ENCODE measurements around the gene RETREG1.

RETREG1 gene

DNA sequence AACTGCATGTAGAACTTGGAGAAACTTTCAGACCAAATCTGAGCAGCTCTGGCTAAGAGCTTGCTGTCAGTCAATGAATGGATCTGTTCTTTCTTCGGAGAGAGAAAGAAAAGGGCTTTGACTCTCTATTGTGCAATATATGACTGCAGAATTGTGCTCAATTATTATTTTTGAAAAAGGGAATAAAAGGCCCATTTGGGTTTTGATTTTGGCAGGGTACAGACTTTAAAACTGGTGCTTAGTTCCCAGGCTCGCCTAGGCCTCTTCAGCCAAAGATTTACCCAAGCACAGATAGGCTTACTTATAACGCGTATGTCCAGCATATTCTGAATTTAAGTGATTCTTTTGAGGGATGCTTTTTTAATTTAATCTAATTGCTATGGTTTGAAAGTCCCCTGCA, 59.3 kb downstream of the RETREG1 start:
- TF ChIP-seq EZH2phosphoT487 (IDR thresholded peaks at IDR 0.05; ENCODE audit: borderline replicate concordance), result no peak
- TF ChIP-seq, protein P1, sequence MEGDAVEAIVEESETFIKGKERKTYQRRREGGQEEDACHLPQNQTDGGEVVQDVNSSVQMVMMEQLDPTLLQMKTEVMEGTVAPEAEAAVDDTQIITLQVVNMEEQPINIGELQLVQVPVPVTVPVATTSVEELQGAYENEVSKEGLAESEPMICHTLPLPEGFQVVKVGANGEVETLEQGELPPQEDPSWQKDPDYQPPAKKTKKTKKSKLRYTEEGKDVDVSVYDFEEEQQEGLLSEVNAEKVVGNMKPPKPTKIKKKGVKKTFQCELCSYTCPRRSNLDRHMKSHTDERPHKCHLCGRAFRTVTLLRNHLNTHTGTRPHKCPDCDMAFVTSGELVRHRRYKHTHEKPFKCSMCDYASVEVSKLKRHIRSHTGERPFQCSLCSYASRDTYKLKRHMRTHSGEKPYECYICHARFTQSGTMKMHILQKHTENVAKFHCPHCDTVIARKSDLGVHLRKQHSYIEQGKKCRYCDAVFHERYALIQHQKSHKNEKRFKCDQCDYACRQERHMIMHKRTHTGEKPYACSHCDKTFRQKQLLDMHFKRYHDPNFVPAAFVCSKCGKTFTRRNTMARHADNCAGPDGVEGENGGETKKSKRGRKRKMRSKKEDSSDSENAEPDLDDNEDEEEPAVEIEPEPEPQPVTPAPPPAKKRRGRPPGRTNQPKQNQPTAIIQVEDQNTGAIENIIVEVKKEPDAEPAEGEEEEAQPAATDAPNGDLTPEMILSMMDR (conservative IDR thresholded peaks at IDR 0.05; ENCODE audit: low read length), result no peak
- Histone ChIP-seq H3K9ac (ENCODE audit: low read depth, low read length, poor library complexity, severe bottlenecking) (no peak overlapping the region), H3K36me3 (ENCODE audit: insufficient read depth, low read length) (no peaks in the 10 kb centered on the region), H3K4me3 (ENCODE audit: low read length, poor library complexity, severe bottlenecking) (no peak overlapping the region), H3K4me1 (ENCODE audit: insufficient read depth, low read length, poor library complexity, severe bottlenecking) (no peaks in the 10 kb centered on the region), H2AFZ (ENCODE audit: low read length) (no peak overlapping the region), H3K4me2 (ENCODE audit: low read depth, low read length, poor library complexity, severe bottlenecking) (no peak overlapping the region), H3K9me2 (replicated peaks; ENCODE audit: low read depth, low read length) (no peaks in the 10 kb centered on the region), H3K9me3 (ENCODE audit: insufficient read depth, low read depth, low read length) (no peaks in the 10 kb centered on the region), H3K79me2 (ENCODE audit: insufficient read depth, low read length) (no peaks in the 10 kb centered on the region), H3K27me3 (ENCODE audit: insufficient read depth, low read length, poor library complexity, severe bottlenecking) (no peaks in the 10 kb centered on the region), H4K20me1 (ENCODE audit: insufficient read depth, low read length, poor library complexity, severe bottlenecking) (no peaks in the 10 kb centered on the region), H3F3A (ENCODE audit: low read depth) (no peaks in the 10 kb centered on the region)

DNA sequence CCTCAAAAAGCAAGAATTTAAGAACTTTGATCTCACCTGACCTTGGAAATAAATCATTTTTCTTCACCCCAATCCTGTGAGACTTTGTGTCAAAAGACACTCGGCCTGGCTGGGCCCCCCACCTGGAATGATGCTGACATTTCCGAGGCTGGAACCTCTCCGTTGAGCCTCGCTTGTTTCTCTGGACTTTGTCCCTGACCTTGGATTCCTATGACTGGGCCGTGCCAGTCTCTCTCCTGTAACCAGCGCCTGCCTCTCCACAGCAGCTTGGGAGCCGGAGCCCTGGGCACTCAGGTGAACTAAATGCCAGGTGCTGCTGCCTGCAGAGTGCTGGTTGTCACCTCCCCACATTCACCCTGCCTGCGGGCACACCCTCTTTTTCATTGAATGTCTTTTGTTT, 62.7 kb downstream of the RETREG1 start:
- Histone ChIP-seq H3K36me3 (ENCODE audit: insufficient read depth, low read length) (no peaks in the 10 kb centered on the region), H3K4me2 (ENCODE audit: low read depth, low read length, poor library complexity, severe bottlenecking) (no peak overlapping the region), H3K79me2 (ENCODE audit: insufficient read depth, low read length) (no peaks in the 10 kb centered on the region), H3K27me3 (ENCODE audit: insufficient read depth, low read length, poor library complexity, severe bottlenecking) (no peaks in the 10 kb centered on the region), H3K9me2 (replicated peaks; ENCODE audit: low read depth, low read length) (no peaks in the 10 kb centered on the region), H3F3A (ENCODE audit: low read depth) (no peaks in the 10 kb centered on the region), H3K4me3 (ENCODE audit: low read length, poor library complexity, severe bottlenecking) (no peak overlapping the region), H4K20me1 (ENCODE audit: insufficient read depth, low read length, poor library complexity, severe bottlenecking) (no peaks in the 10 kb centered on the region), H3K9ac (ENCODE audit: low read depth, low read length, poor library complexity, severe bottlenecking) (no peak overlapping the region), H3K4me1 (ENCODE audit: insufficient read depth, low read length, poor library complexity, severe bottlenecking) (no peaks in the 10 kb centered on the region), H2AFZ (ENCODE audit: low read length) (no peak overlapping the region), H3K9me3 (ENCODE audit: insufficient read depth, low read depth, low read length) (no peaks in the 10 kb centered on the region)
- TF ChIP-seq EZH2phosphoT487 (IDR thresholded peaks at IDR 0.05; ENCODE audit: borderline replicate concordance), result no peak
- TF ChIP-seq, protein P1 (conservative IDR thresholded peaks at IDR 0.05; ENCODE audit: low read length), result no peak

- Histone ChIP-seq H3K9ac (ENCODE audit: low read depth, low read length, poor library complexity, severe bottlenecking) (no peak overlapping the region), H3K27me3 (ENCODE audit: insufficient read depth, low read length, poor library complexity, severe bottlenecking) (no peaks in the 10 kb centered on the region), H4K20me1 (ENCODE audit: insufficient read depth, low read length, poor library complexity, severe bottlenecking) (no peaks in the 10 kb centered on the region), H3F3A (ENCODE audit: low read depth) (no peaks in the 10 kb centered on the region), H3K36me3 (ENCODE audit: insufficient read depth, low read length) (no peaks in the 10 kb centered on the region), H3K79me2 (ENCODE audit: insufficient read depth, low read length) (no peaks in the 10 kb centered on the region), H3K9me2 (replicated peaks; ENCODE audit: low read depth, low read length) (no peaks in the 10 kb centered on the region), H3K4me2 (ENCODE audit: low read depth, low read length, poor library complexity, severe bottlenecking) (no peak overlapping the region), H2AFZ (ENCODE audit: low read length) (no peak overlapping the region), H3K4me3 (ENCODE audit: low read length, poor library complexity, severe bottlenecking) (no peak overlapping the region), H3K4me1 (ENCODE audit: insufficient read depth, low read length, poor library complexity, severe bottlenecking) (no peaks in the 10 kb centered on the region), H3K9me3 (ENCODE audit: insufficient read depth, low read depth, low read length) (no peaks in the 10 kb centered on the region)
- TF ChIP-seq EZH2phosphoT487 (IDR thresholded peaks at IDR 0.05; ENCODE audit: borderline replicate concordance), result no peak
- TF ChIP-seq, protein P1 (conservative IDR thresholded peaks at IDR 0.05; ENCODE audit: low read length), result peak; percentile 73
These were observed 64.0 kb downstream of the RETREG1 start for GRCh38 chr5:16552666-16553343.
